GM21529 (cell line): Measurements from ENCODE around the gene ARHGEF10L.
"Not testable (repeated sequence)": the region's sequence is repeated elsewhere in the genome, so short reads cannot be mapped to it uniquely, and the experiment has no call there.

Experiments used
- ATAC-seq: cut with Tn5 transposase; IDR thresholded peaks from one replicate; pipeline ENCODE4 v1.9.1; 2021; ENCODE audit not compliant: unreplicated experiment

The ARHGEF10L gene

DNA sequence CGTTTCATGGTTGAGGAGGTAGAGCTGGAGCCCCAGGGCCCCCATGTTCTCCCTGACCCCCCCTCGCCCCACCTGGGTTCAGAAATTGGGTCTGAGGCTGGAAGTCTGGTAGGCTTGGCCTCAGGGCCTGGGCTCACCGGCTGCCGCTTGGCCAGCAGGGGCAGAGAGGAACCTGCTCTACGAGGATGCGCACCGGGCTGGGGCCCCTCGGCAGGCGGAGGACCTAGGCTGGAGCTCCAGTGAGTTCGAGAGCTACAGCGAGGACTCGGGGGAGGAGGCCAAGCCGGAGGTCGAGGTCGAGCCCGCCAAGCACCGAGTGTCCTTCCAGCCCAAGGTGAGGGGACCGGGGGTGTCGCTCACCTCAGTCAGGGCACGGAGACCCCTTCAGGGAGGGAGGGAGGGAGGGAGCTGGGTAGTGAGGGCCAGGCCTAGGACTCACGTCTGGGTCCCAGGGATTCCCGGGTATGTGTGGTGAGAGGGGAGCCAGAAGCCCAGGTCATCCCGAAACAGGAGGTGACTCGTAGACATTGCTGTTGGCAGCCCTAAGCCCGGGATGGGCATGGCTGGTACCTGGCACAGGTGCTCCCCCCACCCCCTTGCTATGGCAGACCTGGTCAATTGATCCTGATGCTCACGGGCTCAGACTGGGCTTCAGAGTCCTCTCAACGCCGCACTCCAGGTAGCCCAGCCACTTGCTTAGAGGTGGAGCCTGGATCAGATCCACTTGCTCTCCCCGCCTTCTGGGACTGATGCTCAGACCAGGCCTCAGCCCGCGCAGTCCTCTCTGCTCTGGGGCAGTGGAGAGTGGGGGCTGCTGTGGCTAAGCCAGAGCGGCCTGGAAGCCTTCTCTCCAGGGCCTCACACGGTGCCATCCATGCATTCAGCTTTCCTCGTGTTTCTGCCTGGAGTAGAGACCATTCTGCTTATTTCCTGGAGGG is 68.4 kb downstream of the ARHGEF10L start:
- no peak for ATAC-seq

DNA sequence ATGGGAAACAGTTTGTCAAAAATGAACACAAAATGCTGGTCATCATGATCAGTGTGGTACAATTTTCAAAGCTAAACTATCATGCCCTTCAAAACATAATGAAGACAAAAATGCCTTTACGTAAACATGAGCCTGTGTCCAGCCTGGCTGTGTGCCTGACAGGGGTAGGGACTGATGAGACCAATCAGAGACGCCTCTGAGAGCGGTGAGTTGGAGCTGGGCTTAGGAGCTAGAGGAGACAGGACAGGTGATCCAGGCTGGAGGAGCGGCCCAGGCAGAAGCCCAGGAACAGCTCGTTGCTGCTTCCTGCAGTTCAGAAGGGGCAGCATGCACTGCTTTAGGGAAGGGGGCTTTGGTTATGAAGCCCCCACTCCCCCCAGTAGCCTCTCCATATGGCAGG is 70.0 kb downstream of the ARHGEF10L start:
- no peak for ATAC-seq

DNA sequence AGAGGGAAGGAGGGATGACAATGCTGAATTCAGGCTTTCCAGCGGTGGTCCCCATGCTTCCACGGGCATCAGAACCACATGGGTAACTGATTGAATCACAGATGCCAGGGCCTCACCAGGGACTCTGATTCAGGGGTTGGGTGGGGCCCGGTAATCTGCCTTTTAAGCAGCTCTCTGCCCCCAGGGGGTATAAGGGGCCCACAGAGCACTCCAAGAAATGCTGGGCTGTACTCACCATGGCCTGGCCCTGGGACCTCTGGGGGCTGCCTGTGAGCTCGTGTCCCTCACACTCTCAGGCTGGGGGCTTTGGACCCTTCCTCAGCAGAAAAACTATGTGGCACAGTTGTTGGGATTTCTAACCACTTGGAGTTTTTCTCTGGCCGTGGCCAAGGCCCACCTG is 70.6 kb downstream of the ARHGEF10L start:
- no peak for ATAC-seq

DNA sequence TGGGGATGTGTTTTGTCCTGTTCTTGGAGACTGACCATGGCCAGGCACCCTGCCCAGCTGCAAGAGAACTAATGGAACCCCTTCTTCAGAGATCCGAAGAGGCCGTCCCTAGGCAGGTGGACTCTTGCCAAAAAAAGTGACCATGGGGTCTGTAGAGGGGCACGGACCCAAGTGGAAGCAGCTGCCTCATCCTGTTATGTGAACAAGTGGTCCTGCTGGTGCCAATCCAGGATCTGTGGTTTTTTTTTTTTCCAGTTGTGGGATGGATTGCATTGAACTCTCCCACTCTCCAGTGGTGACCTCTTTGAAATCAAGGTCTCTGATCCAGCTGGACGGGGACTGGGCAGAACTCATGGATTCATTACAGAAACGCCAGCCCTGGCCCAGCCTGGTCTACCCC is 71.2 kb downstream of the ARHGEF10L start:
- ATAC-seq: no peak

DNA sequence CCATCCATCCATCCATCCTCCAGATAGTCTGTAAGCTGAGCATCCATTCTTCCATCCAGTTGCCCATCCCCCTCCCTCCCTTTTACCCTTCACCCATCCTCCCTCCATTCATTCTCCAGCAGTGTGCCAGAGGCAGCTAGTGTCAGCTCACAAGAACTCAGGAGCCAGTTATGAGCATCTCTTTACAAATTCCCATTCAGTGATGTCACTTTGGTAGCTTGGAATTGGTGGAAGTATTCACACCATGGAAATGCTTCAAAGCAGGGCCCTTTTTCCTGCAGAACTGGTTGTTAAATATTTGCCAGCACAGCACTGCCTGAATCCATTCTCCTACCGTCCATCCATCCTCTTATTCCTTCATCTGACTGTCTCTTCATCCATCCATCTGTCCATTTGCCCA is 72.5 kb downstream of the ARHGEF10L start:
- no peak for ATAC-seq

DNA sequence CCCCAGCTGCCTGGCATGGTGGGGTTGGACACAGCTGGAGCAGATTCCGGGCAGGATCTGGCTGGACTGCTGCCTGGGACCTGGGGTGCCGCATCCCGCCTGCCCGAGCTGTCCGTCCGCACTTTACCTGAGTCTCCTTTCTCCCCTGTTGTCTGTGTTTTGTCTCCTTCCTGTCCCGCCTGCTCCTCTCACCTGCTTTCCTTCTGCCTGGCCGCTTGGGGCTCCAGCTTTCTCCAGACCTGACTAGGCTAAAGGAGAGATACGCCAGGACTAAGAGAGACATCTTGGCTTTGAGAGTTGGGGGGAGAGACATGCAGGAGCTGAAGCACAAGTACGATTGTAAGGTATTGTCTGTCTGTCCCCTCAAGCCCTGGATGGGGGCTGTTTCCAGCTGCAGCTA is 73.3 kb downstream of the ARHGEF10L start:
- ATAC-seq: no peak

DNA sequence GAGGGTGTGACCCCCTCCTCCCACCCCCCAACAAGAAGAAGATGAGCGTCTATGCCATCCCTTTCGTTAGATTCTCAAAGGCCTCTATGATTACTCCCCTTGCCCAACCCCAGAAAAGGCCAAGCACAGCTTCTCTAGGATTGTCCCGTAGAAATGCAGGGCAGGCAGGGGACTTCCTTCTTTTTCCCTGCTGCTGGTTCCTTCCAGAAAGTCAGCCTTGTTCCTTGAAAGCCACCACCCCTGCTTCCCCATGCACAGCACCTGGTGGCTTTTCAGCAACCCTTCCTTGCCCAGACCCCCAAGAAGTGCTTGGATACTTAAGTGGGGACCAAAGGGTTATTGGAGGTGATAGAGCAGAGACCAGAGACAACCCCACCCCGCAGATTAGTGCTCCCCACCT is 75.1 kb downstream of the ARHGEF10L start:
- no peak for ATAC-seq

DNA sequence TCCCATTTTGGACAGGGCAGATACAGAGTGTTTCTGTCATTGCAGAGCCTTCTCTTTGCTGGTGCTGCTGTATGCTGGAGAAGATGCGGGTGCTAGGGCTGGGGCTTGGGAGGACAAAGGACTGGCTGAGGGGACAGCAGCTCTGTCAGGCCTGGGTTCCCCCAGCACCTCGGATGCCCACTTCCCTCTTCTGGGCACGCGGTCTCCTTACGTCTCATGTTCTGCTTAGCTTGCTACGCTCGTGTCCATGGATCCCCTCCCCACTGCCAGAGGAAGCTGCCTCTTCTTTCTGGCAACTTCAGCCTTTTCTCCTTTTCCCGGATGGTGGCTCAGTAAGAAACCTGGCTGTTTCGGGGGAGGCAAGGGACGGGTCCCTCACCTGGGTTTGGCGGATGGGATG is 75.7 kb downstream of the ARHGEF10L start:
- ATAC-seq: no peak

DNA sequence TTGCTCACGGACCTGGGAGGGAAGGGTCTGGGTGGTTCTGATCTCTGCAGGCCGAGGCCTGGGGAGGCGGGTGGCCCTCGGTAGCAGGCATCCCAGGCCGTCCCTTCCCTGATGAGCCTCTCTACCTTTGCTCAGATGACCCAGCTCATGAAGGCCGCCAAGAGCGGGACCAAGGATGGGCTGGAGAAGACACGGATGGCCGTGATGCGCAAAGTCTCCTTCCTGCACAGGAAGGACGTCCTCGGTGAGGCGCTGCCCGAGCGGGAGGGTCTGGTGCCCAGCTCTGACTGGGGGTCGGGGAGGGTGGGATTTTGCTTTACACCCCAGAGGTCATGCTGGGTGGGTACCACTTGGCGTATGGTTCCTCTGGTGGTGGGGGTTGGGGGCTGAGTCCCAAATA is 76.5 kb downstream of the ARHGEF10L start:
- ATAC-seq: no peak

DNA sequence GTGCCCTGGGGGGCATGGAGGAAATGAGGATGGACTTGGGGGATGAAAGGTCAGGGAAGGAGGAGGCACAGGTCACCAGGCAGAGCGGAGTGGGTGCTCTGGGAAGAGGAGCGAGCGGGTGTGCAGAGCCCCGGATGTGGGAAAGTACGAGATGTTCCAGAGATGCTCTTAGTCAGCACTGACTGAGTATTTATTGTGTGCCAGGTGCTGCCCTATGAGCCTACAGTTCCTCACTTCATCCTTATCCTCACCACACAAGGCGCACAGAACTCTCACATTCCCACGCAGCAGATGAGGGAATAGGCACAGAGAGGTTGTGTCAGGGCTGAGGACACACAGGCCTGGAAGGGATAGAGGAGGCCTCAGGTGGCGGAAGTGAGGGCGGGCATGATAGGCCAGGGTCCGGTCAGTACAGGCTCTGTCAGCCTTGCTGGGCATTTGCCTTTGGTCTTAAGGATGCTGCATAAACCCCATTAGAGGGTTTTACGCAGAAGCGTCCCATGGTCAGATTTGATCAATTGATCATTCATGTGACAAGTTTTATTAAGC is 77.3 kb downstream of the ARHGEF10L start:
- no peak for ATAC-seq

DNA sequence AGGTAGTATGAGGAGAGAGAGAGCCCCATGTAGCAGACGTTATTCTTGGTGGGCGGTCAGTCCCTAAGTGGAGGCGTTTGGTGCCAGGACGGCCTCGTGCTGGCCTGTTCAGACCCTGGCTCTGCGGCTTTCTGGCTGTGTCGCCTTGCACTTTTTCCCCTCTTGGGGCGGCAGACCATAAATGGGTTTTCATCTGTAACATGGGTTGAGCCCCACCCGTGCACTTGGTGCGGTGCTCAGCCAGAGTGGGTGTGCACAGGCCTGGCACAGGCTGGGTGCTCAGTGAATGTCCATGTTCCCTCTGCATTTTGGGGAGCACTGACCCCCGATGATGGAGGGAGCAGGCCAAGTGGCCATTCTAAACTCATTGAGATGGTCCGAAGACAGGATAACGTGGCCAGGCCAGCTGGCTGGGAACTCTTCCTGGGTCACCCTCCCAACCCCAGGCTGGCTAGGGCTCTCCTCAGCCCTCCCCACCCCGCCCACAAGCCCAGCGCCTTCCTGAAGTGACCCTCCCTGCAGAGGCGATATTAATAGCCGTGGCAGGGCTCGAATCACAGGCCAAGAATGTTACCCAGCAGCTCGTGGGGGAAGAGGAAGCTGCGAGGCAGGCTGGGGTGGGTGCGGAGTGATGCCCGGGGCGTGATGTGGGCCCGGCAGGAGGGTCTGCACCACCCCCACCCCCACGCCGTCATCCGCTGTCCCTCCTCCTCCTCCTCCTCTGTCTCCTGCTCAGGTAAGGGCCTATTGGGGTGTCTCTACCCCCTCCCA is 78.5 kb downstream of the ARHGEF10L start:
- no peak for ATAC-seq

DNA sequence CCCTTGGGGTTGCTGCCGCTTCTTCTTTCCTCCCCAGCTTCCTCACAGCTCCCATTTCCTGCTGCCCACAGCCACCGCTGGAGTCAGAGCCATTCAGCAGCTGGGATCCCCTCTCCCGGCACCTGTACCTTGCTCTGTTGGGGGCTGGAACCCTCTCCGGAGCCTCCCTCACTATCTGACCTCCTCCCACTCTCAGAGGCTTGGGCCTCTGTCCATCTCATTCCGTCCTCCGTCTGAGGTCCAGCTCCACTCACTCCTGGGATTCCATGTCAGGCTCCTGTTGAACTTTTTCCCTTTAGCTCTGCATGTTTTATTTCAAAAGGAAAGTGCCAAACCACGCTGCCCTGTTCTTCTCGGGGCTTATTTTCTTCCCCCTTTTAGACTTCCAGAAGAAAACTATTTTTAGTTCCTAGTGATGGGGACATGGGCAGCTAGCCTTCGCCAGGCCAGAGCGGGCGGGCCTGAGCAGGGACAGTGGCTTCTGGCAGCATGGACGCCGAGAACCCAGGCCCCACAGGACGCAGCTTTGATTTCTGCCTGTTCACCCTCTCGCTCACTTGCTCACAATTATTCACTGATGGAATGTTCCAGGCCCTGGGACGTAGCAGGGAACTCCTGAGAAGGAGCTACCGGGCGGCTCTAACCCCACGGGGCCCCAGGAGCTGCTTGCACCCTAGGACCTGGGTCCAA is 79.2 kb downstream of the ARHGEF10L start:
- no peak for ATAC-seq

DNA sequence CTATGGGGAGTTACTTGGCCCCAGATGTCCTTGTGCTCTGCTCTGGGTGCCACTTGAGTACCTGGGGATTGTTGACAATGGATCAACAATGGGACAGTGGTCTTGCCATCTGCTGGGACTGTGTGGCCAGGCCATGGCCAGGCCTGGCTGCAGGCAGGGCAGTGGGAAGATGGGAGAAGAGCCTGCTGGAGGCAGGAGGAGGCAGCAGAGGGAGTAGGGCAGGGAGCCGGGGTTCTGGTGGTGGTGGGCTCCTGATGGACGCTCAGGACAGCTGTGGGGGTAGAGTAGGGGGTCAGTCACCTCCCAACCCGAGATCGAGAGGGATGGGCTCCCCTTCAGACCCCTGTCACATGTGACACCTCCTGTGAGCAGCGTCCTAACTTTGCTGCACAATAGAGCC is 81.0 kb downstream of the ARHGEF10L start:
- no peak for ATAC-seq

DNA sequence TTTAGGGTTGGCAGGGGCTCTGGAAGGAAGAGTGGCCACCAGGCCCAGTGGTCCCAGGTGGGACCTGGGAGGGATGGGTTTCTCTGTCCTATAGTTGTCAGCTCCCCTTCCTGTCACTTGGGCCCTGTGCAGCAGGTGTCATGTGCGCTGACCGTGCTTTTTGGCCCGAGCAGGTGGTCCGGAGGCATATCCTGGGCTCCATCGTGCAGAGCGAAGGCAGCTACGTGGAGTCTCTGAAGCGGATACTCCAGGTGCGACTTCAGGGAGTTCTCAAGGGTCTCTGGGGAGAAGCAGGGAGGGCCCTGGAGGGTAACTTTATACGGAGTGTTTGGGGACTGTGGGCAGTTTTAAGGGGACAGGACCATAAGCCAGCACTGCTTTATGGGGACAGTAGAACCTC is 82.2 kb downstream of the ARHGEF10L start:
- ATAC-seq: no peak

DNA sequence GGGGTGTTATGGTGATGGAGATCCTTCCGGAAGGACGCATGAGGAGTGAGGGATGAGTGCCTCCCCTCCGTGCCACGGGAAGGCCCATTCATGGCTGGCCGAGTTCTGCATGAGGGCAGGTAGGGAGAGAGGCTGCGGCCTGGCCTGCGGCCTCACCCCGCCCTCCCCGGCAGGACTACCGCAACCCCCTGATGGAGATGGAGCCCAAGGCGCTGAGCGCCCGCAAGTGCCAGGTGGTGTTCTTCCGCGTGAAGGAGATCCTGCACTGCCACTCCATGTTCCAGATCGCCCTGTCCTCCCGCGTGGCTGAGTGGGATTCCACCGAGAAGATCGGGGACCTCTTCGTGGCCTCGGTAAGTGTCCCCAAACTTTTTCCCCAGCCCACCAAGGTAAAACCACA is 83.3 kb downstream of the ARHGEF10L start:
- no peak for ATAC-seq

DNA sequence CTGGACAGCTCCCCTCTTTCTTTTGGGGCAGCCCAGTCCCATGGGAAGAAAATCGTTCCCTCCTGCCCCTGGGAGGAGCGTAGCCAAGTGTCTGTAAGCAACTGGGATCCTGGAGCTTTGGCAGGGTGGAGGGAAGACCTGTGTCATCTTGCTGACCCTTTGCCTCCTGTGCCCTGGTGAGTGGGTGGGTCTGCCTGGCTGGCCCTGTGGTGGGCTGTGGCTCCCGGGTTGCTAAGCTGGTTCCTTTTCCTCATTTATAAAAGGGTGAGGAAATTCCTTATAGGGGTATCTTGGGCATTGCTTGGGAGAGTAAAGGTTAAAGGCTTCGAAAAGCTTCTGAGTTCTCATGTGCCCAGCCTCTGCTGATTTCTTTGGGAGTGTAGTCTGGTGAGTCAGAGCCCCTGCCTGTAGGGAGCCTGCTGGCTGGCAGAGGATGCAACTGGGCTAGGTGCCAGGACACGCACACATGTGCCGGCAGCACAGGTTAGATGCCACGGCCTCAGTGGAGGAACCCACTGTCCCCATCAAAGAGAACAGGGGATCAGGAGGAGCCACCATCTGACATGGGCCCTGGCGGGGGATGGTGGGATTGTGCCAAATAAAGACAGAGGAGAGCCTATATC is 85.2 kb downstream of the ARHGEF10L start:
- no peak for ATAC-seq

DNA sequence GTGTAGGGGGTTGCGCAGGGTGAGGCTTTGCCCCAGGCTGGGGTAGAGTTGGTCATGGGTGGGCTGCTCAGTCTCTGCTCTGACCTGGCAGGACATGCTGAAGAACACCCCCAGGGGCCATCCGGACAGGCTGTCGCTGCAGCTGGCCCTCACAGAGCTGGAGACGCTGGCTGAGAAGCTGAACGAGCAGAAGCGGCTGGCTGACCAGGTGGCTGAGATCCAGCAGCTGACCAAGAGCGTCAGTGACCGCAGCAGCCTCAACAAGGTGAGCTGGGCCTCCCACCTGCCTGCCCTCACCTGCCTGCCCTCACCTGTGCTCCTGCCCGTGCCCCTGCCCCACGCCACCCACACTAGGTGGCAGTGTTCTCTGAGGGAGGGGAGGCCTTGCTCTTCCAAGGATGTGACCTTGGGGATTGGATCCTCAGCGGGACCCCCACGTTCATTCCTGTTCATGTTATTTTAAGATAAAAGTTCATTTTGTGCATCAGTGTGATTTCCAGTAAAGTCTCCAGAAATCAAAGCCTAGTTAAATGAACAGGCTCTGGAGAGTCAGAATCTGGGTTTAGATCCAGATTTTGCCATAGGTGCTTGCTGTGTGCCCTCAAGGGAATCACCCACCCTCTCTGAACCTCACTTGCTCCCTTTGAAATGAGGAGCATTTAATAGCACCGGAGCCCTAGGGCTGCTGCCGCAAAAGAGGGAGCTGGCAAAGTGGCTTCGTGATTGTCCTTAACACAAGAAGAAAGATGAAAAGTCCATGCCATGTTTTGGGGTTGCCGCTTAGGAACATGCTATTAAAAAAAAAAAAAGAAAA is 87.9 kb downstream of the ARHGEF10L start:
- ATAC-seq: no peak

DNA sequence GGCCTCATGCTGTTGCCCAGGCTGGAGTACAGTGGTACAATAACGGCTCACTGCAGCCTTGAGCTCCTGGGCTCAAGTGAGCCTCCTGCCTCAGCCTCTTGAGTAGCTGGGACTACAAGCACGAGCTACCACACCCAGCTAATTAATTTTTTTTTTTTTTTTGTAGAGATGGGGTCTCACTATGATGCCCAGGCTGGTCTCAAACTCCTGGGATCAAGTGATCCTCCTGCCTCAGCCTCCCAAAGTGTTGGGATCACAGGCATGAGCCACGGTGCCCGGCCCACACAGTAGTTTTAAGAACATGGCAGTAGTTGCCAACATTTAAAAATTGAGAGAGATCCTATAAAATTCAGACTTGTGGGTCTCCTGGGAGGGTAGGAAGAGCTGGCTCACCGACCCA is 89.5 kb downstream of the ARHGEF10L start:
- ATAC-seq: not testable (repeated sequence)

DNA sequence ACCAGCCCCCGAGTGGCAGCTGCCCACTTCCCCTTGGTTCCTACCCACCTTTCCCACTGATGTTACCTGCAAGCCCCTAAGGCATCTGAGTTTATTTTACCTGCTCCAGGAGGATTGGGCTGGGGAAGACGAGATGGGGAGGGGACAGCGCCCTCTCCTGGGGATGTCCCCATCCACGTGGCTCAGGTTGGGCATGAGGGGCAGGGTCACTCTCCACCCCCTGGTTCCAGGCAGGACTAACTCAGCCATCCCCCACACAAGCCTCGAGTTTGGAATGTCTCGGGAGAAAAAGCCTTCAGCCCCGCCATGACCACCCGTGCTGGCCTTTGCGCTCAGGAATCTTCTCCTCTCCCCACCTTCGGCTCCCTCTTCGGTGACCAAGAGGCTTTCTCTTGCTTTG is 90.0 kb downstream of the ARHGEF10L start:
- no peak for ATAC-seq
